Common myeloid progenitor, CD34-positive (primary cell): ENCODE measurements around the gene OR5W2.
"Not testable (repeated sequence)": the region's sequence is repeated elsewhere in the genome, so short reads cannot be mapped to it uniquely, and the experiment has no call there.

Experiments
- CTCF ChIA-PET: fragments of 350-600 bp; sonication (Branson Sonifier 250); formaldehyde crosslinking; loops from one replicate; lab custom pipeline; 2021; ENCODE audit warnings: antibody characterized with exemption; lab: Charles Lee
- POLR2A ChIA-PET: fragments of 350-600 bp; sonication (Branson Sonifier 250); formaldehyde crosslinking; loops from one replicate; lab custom pipeline; 2021; ENCODE audit warnings: antibody characterized with exemption; lab: Charles Lee
- DNase-seq, 3 donors: peaks; one replicate each; pipeline versions ENCODE4 v3.0.0 to v3.0.0-alpha.2; 2013
- H3K27ac ChIP-seq, 2 experiments: 1 replicate in 1 of 2; 2 replicates in 1 of 2; pipeline ENCODE4 v1.7.0; 2013; ENCODE audit warnings: inconsistent platforms in 2 of 2, low read length in 2 of 2, mild to moderate bottlenecking in 2 of 2, low read depth in 1 of 2, moderate library complexity in 1 of 2; ENCODE audit not compliant: severe bottlenecking in 2 of 2, insufficient read depth in 1 of 2, poor library complexity in 1 of 2
- H3K27me3 ChIP-seq, 5 experiments: replicated peaks in 2 of 5; 1 replicate in 3 of 5; 2 replicates in 2 of 5; pipeline versions ENCODE4 v1.6.1 to v1.7.0; 2013; ENCODE audit warnings: low read length in 4 of 5, mild to moderate bottlenecking in 2 of 5, moderate library complexity in 2 of 5, inconsistent platforms in 1 of 5; ENCODE audit not compliant: insufficient read depth in 5 of 5, control insufficient read depth in 4 of 5
- H3K36me3 ChIP-seq, 4 experiments: 1 replicate in 2 of 4; 2 replicates in 2 of 4; pipeline versions ENCODE4 v1.6.1 to v1.7.0; 2013; ENCODE audit warnings: low read length in 3 of 4, control low read depth in 1 of 4, mild to moderate bottlenecking in 1 of 4; ENCODE audit not compliant: control insufficient read depth in 4 of 4, insufficient read depth in 4 of 4
- H3K4me1 ChIP-seq, 4 experiments: 1 replicate in 3 of 4; 2 replicates in 1 of 4; pipeline versions ENCODE4 v1.6.1 to v1.7.1; 2013; ENCODE audit warnings: low read length in 3 of 4, mild to moderate bottlenecking in 3 of 4, control low read depth in 1 of 4, inconsistent platforms in 1 of 4, moderate library complexity in 1 of 4; ENCODE audit not compliant: control insufficient read depth in 4 of 4, insufficient read depth in 4 of 4; ENCODE audit errors: control extremely low read depth in 1 of 4
- H3K4me3 ChIP-seq, 7 experiments: 1 replicate in 4 of 7; 2 replicates in 3 of 7; pipeline versions ENCODE4 v1.5.1 to v1.7.0; 2013; ENCODE audit warnings: mild to moderate bottlenecking in 7 of 7, low read length in 6 of 7, moderate library complexity in 6 of 7, inconsistent platforms in 2 of 7, low read depth in 2 of 7, control low read depth in 1 of 7; ENCODE audit not compliant: insufficient read depth in 4 of 7, control insufficient read depth in 1 of 7; ENCODE audit errors: extremely low read depth in 1 of 7
- H3K9me3 ChIP-seq, 5 experiments: 1 replicate in 4 of 5; 2 replicates in 1 of 5; pipeline versions ENCODE4 v1.6.1 to v1.7.1; 2013; ENCODE audit warnings: low read length in 4 of 5, mild to moderate bottlenecking in 2 of 5, inconsistent platforms in 1 of 5, low read depth in 1 of 5, moderate library complexity in 1 of 5; ENCODE audit not compliant: control insufficient read depth in 4 of 5, insufficient read depth in 2 of 5; ENCODE audit errors: control extremely low read depth in 1 of 5
- WGBS: methylation state at CpG from one replicate; pipeline ENCODE4 v1.1.5; 2013; ENCODE audit not compliant: insufficient coverage; 5-methylcytosine and 5-hydroxymethylcytosine counted together

Gene OR5W2

GRCh38 chr11:55895216-55895615, 19.2 kb downstream of the OR5W2 start:
- Histone ChIP-seq H3K27me3 (no peaks in the 10 kb centered on the region), H3K4me1 (no peaks in the 10 kb centered on the region), H3K36me3 (no peaks in the 10 kb centered on the region), H3K4me3 (no peak overlapping the region), H3K9me3 (peaks cover 0 to 4% (median 0%) of the 10 kb centered on the region in 5 experiments), H3K27ac (no peak overlapping the region)
- POLR2A ChIA-PET: no interaction called here
- DNase-seq: no peak
- 86% methylated on average over 6 of the region's 8 CpGs for WGBS
- CTCF ChIA-PET: no interaction called here

- H3K36me3 ChIP-seq, CTCF ChIA-PET, H3K4me3 ChIP-seq, H3K27me3 ChIP-seq, H3K27ac ChIP-seq, DNase-seq, POLR2A ChIA-PET, H3K9me3 ChIP-seq, H3K4me1 ChIP-seq: not testable (repeated sequence)
- WGBS: 87% methylated on average over 8 of the region's 9 CpGs
Measured at GRCh38 chr11:55885481-55885880, 28.9 kb downstream of the OR5W2 start.

GRCh38 chr11:55884995-55885394, 29.4 kb downstream of the OR5W2 start:
- DNase-seq, H3K4me1 ChIP-seq, H3K27me3 ChIP-seq, POLR2A ChIA-PET, H3K9me3 ChIP-seq, H3K27ac ChIP-seq, CTCF ChIA-PET, H3K36me3 ChIP-seq, H3K4me3 ChIP-seq: not testable (repeated sequence)
- WGBS: 100% methylated on average over 2 of the region's 4 CpGs

- POLR2A ChIA-PET, H3K27me3 ChIP-seq, H3K36me3 ChIP-seq, H3K27ac ChIP-seq, DNase-seq, CTCF ChIA-PET, H3K4me3 ChIP-seq, H3K4me1 ChIP-seq, H3K9me3 ChIP-seq: not testable (repeated sequence)
- WGBS: no CpG with 5 or more reads among the region's 1 CpG
Measured at GRCh38 chr11:55882997-55883396, 31.4 kb downstream of the OR5W2 start, which contains the start of gene TRIM51. TSS of gene TRIM51 (plus strand) at chr11:55883297. CDS start at chr11:55885429, 2,132 bp downstream.

- DNase-seq, H3K4me1 ChIP-seq, H3K9me3 ChIP-seq, POLR2A ChIA-PET, H3K36me3 ChIP-seq, H3K27ac ChIP-seq, H3K27me3 ChIP-seq, CTCF ChIA-PET: not testable (repeated sequence)
- H3K4me3 ChIP-seq: peak overlapping the region in 2 of 7 experiments; percentile 16 to 19
- 41% methylated on average over 32 of the region's 34 CpGs for WGBS
Measured at GRCh38 chr11:55873146-55873545, 41.2 kb downstream of the OR5W2 start.

GRCh38 chr11:55872731-55873130, 41.7 kb downstream of the OR5W2 start:
- 28% methylated on average over 33 of the region's 33 CpGs for WGBS
- H3K27me3 ChIP-seq, H3K4me1 ChIP-seq, H3K27ac ChIP-seq, POLR2A ChIA-PET, H3K36me3 ChIP-seq, H3K9me3 ChIP-seq, CTCF ChIA-PET: not testable (repeated sequence)
- H3K4me3 ChIP-seq: peak overlapping the region in 2 of 7 experiments; percentile 16 to 19
- DNase-seq: peak in 1 of 3 donors; percentile 1

- no CpG with 5 or more reads among the region's 4 CpGs for WGBS
- DNase-seq, POLR2A ChIA-PET: not testable (repeated sequence)
Measured at GRCh38 chr11:55867354-55867753, 47.0 kb downstream of the OR5W2 start.

More at GRCh38 chr11:55867354-55867753, 47.0 kb downstream of the OR5W2 start:
- H3K4me3 ChIP-seq, H3K27me3 ChIP-seq, H3K4me1 ChIP-seq, H3K27ac ChIP-seq, CTCF ChIA-PET, H3K36me3 ChIP-seq, H3K9me3 ChIP-seq: not testable (repeated sequence)
